ENCODE measurements around the gene CLC.
"Not testable (repeated sequence)": the region's sequence is repeated elsewhere in the genome, so short reads cannot be mapped to it uniquely, and the experiment has no call there.

The CLC gene

DNA sequence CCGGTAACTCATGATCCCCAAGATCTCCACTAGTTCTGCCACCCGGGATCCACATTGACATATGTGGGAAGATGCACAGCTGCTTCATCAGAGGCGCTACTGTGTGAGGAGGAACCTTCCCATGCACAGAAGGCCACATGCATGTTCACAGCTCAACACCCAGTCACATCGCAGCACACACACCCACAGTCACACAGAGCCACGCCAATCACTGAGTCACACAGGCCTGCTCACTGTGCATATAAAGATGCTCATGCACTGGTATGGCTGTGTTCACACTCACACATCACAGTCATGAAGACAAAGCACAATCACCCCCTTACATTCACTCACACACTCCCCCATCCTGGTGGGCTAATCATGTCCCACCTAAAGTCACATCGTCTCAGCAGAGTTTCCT, 9.8 kb downstream of the CLC start:
- no peak for FAIRE-seq

DNA sequence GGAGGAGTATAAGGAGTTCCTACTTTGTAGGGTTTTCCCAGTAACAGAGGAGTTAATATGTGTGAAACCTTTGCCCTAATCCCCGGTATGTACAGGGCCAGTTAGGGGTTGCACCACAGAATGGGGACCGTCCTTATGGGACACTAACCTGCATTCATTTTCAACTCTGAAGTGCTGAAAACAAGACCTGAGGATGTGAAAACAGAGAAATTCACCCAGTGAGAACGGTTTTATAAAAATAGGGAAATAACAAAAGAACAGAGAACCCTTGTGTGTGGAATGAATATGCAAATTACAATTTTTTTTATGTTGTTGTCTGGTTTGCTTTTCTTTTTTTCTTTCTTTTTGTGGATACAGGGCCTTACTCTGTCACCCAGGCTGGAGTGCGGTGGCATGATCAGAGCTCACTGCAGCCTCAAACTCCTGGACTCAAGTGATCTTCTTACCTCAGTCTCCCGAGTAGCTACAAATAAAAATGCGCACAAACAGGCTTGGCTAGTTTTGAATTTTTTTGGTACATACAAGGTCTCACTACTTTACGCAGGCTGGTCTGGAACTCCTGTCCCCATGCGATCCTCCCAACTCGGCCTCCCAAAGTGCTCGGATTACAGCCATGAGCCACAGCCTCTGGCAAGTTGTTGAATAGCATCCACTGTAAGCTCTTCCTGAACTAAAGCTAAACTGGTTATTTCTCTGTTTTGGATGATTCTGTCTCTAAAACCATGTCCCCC, 10.6 kb downstream of the CLC start:
- no peak for FAIRE-seq

DNA sequence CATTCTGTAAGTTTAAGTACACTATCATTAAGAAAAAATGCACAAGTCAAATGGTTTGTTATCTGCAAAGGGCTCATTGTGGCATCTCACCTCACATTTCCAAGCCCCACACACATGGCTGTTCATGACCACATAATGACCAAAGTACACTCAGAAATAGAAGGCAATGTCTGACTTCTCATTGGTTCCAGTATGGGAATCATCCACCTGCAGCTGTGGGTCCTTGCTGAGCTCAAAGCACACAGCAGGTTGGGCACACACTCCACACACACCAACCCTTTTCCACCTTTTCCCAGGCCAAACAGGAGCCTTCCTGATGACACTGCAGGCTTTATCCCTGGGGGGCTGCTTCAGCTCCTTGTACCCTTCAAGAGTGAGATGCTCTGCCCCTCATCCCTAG, 11.8 kb downstream of the CLC start:
- FAIRE-seq = no peak

DNA sequence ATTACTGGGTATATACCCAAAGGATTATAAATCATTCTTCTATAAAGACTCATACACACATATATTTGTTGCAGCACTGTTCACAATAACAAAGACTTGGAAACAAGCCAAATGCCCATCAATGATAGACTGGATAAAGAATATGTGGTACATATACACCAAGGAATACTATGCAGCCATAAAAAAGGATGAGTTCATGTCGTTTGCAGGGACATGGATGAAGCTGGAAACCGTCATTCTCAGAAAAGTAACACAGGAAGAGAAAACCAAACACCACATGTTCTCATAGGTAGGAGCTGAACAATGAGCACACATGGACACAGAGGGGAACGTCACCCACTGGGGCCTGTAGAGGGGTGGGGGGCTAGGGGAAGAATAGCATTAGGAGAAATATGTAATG, 17.7 kb downstream of the CLC start:
- not testable (repeated sequence) for FAIRE-seq

DNA sequence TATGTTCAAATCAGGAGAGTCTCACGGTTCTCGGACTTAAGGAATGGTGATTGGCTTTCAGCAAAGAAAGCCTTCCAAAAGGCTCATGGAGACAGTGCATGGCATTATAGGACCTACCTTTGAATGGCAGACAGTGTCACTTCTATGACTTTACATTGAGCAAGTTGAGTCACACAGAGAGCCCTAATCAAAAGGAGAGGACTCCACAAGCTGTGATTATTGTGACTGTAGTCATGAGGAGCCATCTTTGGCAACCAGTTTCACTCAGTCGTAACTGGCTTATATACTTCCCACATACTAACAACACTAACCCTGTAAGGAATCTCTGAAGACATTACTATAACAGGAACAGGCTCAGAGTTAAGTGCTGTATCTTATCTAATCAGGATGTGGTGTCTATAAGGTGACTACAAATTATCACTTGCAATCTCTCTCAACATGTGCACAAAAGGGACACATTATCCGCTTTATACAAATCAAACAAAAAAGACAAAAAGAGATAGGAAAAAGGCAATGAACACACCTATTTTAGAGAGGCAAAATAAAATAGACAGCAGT, 27.4 kb downstream of the CLC start:
- FAIRE-seq = no peak

DNA sequence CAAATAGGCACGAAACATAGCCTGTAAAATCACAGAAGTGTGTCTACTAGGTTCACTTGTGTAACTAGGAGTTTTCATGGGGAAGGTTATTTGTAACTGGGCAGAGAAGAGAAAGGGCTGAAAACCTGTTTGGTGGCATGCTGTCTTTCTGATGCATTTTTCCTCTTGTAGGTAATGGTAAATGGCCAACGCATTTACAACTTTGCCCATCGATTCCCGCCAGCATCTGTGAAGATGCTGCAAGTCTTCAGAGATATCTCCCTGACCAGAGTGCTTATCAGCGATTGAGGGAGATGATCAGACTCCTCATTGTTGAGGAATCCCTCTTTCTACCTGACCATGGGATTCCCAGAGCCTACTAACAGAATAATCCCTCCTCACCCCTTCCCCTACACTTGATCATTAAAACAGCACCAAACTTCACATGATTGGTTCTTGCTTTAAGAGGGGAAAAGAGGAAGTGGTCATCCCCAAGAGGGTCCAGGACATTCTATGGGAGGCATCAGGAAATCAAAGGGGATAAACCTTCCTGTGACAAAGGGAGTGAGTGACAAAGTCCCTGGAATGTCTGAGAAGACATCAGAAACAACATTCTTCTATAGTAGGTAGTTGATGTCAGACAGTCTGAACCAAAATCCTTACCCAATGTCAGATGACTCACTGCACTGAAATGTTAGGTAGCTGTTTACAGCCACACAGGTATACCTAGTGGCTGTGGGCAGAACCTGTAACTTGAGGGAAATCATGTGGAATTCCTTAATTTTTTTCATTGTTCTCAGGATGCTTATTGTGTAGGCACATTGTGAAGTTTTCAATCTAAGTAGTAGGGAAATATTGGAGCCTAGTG, 28.6 kb downstream of the CLC start:
- FAIRE-seq = no peak

DNA sequence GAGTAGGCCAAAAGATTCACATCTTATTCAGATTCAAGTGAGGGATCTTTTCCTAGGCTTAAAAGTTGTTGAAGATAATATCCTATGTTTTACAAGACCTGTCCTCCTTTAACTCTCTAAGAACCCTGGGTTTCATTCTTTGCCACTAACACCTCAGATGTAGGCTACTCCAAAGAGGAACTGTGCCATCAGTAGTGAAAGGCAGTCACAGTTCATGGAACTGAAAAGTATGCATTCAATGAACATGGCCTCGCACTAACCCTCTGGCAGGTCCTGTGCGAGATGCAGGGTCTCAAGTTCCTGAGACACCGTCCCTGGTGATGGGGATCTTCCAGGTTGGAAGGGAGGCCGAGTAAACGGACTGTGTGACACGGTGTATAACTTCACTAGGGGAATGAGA, 29.2 kb downstream of the CLC start:
- FAIRE-seq = no peak

DNA sequence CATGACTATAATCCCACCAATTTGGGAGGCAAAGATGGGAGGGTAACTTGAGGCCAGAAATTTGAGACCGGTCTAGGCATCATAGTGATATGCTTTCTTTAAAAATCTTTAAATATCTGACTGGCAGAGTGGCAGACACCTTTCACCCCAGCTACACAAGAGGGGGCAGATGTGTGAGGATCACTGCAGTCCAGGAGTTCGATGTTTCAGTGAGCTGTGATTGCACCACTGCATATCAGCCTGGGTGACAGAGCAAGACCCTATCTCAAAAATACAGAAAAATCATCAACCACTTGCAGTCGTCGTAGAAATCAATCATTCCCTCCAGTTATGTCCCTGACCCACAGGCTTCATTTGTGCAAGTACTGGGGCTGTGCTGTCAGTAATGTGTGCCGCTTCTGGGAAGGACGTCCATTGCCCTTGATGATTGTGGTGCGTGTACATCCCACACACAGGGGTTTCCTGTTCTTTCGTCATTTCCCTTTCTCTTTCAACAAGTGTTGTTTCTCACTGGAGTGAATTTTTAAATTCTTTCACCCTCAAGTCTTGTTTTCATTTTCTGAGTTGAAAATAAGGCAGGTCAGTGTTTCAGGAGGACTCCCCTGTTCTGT, 32.1 kb downstream of the CLC start:
- no peak for FAIRE-seq

DNA sequence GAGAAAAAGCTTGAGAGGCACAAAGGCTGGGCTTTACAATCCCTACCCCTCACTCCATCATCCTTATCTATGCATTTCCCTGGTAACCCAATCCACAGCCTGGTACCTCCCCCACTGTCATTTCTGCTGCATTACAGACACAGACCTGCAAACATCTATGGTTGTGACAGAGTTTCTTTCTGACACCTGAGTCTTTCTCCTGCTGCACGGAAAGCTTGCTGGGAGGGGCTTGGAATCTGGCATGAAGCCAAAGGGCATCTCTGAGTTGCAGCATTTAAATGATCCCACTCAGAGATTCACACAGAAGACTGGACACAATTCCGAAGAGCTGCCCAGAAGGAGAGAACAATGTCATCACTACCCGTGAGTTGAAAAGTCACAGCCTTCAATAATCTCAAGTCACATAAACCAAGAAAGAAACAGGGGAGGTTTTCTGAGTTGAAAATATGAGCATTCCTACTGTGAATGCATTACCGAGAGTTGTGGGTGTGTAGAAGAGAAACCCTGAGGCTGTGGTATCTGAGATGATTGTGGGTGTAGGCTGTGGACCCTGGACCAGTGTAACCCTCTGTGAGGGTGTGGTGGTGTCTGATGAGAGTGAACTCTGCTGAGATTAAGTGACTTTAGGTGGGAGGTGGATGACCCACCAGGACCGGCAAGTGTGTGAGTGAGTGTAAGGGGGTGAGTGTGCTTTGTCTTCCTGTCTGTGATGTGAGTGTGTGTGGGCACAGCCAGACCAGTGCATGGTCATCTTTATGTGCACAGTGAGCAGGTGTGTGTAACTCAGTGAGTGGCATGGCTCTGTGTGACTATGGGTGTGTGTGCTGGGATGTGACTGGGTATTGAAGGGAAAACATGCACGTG, 33.4 kb downstream of the CLC start, which contains the start of gene LGALS14:
Gene LGALS14, plus strand, starts transcription at position 301 of the 864 bp plus-strand sequence. Its CDS starts 48 bp downstream, at position 349.
- FAIRE-seq = no peak

DNA sequence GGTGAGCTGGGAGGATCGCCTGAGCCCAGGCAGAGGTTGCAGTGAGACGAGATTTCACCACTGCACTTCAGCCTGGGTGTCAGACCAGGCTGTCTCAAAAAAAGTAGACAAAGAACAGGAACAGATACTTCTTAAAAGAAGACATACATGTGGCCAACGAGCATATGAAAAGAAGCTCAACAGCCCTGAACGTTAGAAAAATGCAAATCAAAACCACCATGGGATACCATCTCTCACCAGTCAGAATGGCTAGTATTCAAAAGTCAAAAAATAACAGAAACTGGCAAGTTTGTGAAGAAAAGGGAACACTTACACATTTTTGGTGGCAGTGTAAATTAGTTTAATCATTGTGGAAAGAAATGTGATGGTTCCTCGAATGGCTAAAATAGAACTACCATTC, 36.5 kb downstream of the CLC start:
- no peak for FAIRE-seq

DNA sequence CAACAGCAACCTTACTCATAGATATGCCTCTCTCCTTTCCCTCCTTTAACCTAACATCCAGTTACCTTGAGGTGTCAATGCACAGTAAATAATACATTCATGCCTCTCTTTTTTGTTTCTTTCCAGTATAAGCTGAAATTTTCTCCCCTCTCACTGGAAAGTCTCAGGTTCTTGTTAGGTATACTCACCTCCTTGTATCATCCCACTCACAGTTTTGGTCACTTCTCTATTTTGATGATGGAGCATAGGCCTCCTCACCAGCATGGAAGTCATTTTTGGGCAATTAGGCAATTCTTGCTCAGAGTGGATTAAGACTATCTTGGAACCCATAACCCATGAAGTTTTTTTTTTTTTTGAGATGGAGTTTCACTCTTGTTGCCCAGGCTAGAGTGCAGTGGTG, 39.3 kb downstream of the CLC start:
- no peak for FAIRE-seq

DNA sequence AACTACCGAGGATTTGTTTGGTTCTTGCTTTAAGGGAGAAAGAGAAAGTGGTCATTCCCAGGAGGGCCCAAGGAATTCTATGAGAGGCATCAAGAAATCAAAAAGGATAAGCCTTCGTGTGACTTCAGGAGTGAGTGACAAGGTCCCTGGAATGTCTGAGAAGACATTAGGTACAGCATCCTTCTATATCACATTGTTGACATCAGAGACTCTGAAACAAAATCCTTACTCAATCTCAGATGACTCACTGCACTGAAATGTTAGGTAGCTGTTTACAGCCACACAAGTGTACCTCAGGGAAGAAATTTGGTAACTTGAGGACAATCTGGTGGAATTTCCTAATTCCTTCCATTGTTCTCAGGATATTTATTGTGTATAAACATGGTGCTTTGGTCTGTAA, 41.4 kb downstream of the CLC start:
- FAIRE-seq = no peak

DNA sequence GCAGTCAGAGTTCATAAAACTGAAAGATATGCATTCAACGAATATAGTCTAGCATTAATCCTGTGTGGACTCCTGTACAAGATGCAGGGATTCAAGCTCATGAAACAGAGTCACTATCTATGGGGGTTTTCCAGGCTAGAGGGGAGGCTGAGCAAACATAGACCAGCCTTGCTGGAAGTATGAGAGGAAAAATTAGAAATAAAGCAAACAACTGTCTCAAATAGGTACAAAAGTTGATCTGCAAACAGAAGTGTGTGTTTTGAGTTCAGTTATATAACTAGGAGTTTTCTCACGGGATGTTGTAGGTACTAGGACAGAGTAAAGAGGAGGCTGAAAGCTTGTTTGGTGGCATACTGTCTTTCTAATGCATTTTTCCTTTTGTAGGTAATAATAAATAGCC, 42.1 kb downstream of the CLC start:
- no peak for FAIRE-seq

DNA sequence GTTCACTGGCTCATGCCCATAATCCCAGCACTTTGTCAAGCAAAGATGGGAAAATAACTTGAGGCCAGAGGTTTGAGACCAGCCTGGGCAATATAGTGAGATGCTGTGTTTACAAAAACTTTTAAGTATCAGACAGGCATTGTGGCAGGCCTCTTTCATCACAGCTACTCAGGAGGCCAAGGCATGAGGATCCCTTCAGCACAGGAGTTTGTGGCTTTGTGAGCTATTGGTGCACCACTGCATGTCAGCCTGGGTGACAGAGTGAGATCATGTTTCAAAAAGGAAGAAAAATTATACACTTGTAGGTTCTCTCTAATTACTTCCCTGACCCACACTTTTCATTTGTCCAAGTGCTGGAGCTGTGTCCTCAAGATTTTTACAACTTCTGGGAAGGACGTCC, 45.0 kb downstream of the CLC start:
- FAIRE-seq = no peak

DNA sequence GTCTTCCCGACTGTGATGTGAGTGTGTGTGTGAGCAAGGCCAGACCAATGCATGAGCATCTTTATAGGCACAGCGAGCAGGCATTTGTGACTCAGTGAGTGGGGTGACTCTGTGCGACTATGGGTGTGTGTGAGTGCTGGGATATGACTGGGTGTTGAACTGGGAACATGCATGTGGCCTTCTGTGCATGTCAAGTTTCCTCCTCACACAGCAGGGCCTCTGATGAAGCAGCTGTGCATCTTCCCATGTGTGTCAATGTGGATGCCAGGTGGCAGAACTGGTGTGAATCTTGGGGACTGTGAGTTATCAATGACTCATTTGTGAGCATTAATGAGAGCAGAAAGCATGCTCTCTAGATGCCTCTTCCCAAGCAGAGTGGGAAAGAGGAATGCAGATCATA, 45.7 kb downstream of the CLC start:
- no peak for FAIRE-seq

DNA sequence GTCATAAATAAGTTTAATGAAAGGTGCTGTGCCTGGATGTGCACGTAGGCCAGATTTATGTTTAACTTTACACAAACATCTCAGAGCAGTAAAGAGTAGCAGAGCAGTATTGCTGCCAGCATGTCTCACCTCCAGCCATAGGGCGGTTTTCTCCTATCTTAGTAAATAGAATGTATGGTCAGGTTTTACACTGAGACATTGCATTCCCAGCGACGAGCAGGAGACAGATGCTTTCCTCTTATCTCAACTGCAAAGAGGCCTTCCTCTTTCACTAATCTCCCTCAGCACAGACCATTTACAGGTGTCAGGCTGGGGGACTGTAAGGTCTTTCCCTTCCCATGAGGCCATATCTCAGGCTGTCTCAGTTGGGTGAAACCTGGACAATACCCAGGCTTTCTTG, 49.2 kb downstream of the CLC start:
- not testable (repeated sequence) for FAIRE-seq

DNA sequence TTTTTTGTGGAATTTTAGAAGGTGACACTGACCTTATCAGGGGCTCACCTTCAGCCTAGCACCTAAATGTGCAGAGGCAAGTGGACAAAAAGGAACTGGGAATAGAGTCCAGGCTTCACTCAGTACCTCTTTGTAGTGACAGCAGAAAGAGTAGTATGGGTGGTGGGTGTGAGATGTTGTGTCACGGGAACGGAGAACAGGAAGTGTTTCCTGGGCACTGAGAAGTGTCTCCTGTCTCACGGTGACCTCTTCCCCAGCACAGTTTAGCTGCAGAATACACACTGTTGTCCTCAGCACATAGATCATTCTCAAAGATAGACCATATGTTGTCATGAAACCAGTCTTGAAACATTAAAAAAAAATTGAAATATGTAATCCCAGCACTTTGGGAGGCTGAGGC, 51.1 kb downstream of the CLC start:
- no peak for FAIRE-seq

DNA sequence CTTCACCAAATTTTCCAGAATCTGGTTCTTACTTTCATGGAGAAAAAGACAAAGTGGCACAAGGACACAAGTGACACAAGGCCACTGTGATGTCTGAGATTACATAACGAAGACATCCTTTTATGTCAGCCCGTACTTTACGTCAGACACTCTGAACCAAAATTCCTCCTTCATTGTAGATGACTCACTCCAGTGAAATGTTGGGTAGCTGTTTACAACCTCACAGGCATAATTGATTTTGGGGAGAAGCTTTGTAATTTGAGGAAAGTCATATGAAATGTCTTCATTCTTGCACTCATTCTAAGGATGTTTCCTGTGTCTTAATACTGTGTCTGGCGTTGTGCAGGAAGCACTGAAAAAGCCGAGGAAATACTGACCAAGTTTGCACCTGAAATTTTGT, 53.6 kb downstream of the CLC start:
- no peak for FAIRE-seq

DNA sequence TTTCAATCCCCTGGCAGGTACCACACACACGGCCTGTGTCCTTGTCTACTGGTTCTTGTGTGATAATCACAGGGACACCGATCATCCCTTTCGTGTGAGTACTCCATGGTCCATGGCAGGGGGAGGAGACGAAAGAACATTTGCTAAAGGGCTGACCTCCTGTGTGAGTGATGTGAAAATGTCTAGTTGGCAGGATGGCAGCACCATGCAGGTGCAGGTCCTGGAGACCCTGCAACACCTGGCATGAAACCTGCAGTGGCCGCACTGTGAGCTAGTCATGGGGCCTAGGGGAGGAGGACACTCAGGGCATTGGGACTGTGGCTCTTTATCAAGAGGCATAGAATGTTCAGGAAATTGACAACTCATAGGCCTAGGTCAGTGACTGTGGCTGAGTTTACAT, 56.4 kb downstream of the CLC start:
- FAIRE-seq = no peak
